IMR-90 (cell line): ENCODE results near the gene SAA1. TPM values are rescaled to one million over a fixed set of nuclear protein-coding genes. Genes with fewer than 3 reads are reported as not detected.

ENCODE experiments used
- ATAC-seq: fragments of 200-7000 bp; cut with Tn5 transposase; 2 replicates; pipeline ENCODE4 v1.9.1; 2020; ENCODE audit warnings: low read depth, mild to moderate bottlenecking, moderate library complexity
- BruUV-seq: library from RNA; stranded (reverse); fragments of 400-500 nt; replicated peaks from 2 replicates; lab custom pipeline; 2021; lab: Mats Ljungman, UMichigan
- CTCF ChIA-PET: fragments of 300-600 bp; formaldehyde crosslinking; extraction: SDS; loops from one replicate; lab custom pipeline; 2021; ENCODE audit warnings: antibody characterized with exemption; lab: Yijun Ruan, JAX
- POLR2A ChIA-PET: fragments of 300-600 bp; sonication (Branson Sonifier 250); formaldehyde crosslinking; loops from one replicate; lab custom pipeline; 2022; ENCODE audit warnings: antibody characterized with exemption; ENCODE audit not compliant: unreplicated experiment; lab: Charles Lee
- DNase-seq: peaks from one replicate; pipeline ENCODE4 v3.0.0; 2013
- H2AFZ ChIP-seq: replicated peaks from 2 replicates; pipeline ENCODE3; 2013; ENCODE audit warnings: low read length, mild to moderate bottlenecking; ENCODE audit not compliant: poor library complexity
- H2AK5ac ChIP-seq: 2 replicates; pipeline ENCODE4 v1.6.1; 2013; ENCODE audit warnings: low read depth, low read length, inconsistent platforms
- H2AK9ac ChIP-seq: replicated peaks from 2 replicates; pipeline ENCODE3; 2013; ENCODE audit warnings: mild to moderate bottlenecking, low read depth, low read length, moderate library complexity; ENCODE audit not compliant: poor library complexity
- H2BK120ac ChIP-seq: 2 replicates; pipeline ENCODE4 v1.6.1; 2013; ENCODE audit warnings: low read depth, low read length, inconsistent platforms
- H2BK15ac ChIP-seq: 3 replicates; pipeline ENCODE4 v1.6.1; 2013; ENCODE audit warnings: low read depth, low read length, inconsistent platforms
- H2BK20ac ChIP-seq: 2 replicates; pipeline ENCODE4 v1.6.1; 2013; ENCODE audit warnings: low read depth, mild to moderate bottlenecking, inconsistent platforms, low read length, moderate library complexity
- H2BK5ac ChIP-seq: 2 replicates; pipeline ENCODE4 v1.6.1; 2013; ENCODE audit warnings: mild to moderate bottlenecking, low read depth, low read length, inconsistent platforms; ENCODE audit not compliant: poor library complexity, severe bottlenecking
- H3K14ac ChIP-seq: replicated peaks from 2 replicates; pipeline ENCODE4 v1.6.1; 2013; ENCODE audit warnings: low read depth, low read length, inconsistent platforms
- H3K18ac ChIP-seq: 2 replicates; pipeline ENCODE4 v1.6.1; 2013; ENCODE audit warnings: low read depth, low read length, control low read depth
- H3K23ac ChIP-seq: 2 replicates; pipeline ENCODE4 v1.6.1; 2013; ENCODE audit warnings: low read depth, low read length, inconsistent platforms
- H3K27ac ChIP-seq: 2 replicates; pipeline ENCODE4 v1.5.1; 2013; ENCODE audit warnings: mild to moderate bottlenecking, control low read depth, low read length; ENCODE audit not compliant: insufficient read depth
- H3K27me3 ChIP-seq: 2 replicates; pipeline ENCODE4 v1.6.1; 2013; ENCODE audit warnings: low read length; ENCODE audit not compliant: control insufficient read depth, insufficient read depth
- H3K36me3 ChIP-seq: 2 replicates; pipeline ENCODE4 v1.6.1; 2013; ENCODE audit warnings: low read length, mixed read lengths; ENCODE audit not compliant: control insufficient read depth, insufficient read depth
- H3K4ac ChIP-seq: 2 replicates; pipeline ENCODE4 v1.6.1; 2013; ENCODE audit warnings: low read depth, low read length, inconsistent platforms
- H3K4me1 ChIP-seq: 2 replicates; pipeline ENCODE4 v1.6.1; 2013; ENCODE audit warnings: low read length, mixed read lengths; ENCODE audit not compliant: control insufficient read depth, insufficient read depth
- H3K4me2 ChIP-seq: 2 replicates; pipeline ENCODE4 v1.6.1; 2013; ENCODE audit warnings: low read depth, mild to moderate bottlenecking, control low read depth, low read length, moderate library complexity
- H3K4me3 ChIP-seq: 2 replicates; pipeline ENCODE4 v1.5.1; 2013; ENCODE audit warnings: low read depth, mild to moderate bottlenecking, control low read depth, low read length, moderate library complexity; ENCODE audit not compliant: insufficient read depth
- H3K56ac ChIP-seq: 2 replicates; pipeline ENCODE4 v1.6.1; 2013; ENCODE audit warnings: low read length, inconsistent platforms; ENCODE audit not compliant: insufficient read depth; ENCODE audit errors: extremely low read depth
- H3K79me1 ChIP-seq, 2 experiments: 2 replicates each; pipeline ENCODE4 v1.6.1; 2013; ENCODE audit warnings: low read length in 2 of 2, inconsistent platforms in 1 of 2, low read depth in 1 of 2
- H3K9ac ChIP-seq: 2 replicates; pipeline ENCODE4 v1.6.1; 2013; ENCODE audit warnings: low read depth, low read length, control low read depth
- H3K9me1 ChIP-seq: 2 replicates; pipeline ENCODE4 v1.6.1; 2013; ENCODE audit warnings: low read length, inconsistent platforms; ENCODE audit not compliant: insufficient read depth
- H3K9me3 ChIP-seq: 2 replicates; pipeline ENCODE4 v1.6.1; 2013; ENCODE audit warnings: low read length; ENCODE audit not compliant: control insufficient read depth, insufficient read depth
- H4K20me1 ChIP-seq: 2 replicates; pipeline ENCODE4 v1.6.1; 2013; ENCODE audit warnings: low read length, inconsistent platforms; ENCODE audit not compliant: insufficient read depth
- H4K5ac ChIP-seq: 2 replicates; pipeline ENCODE4 v1.6.1; 2013; ENCODE audit warnings: mild to moderate bottlenecking, low read depth, low read length, control low read depth
- H4K8ac ChIP-seq, 2 experiments: 2 replicates each; pipeline ENCODE4 v1.6.1; 2013; ENCODE audit warnings: low read depth in 2 of 2, low read length in 2 of 2, control low read depth in 1 of 2, inconsistent platforms in 1 of 2
- H4K91ac ChIP-seq: 2 replicates; pipeline ENCODE4 v1.6.1; 2013; ENCODE audit warnings: low read depth, low read length, inconsistent platforms; ENCODE audit not compliant: insufficient read depth
- CEBPB ChIP-seq: IDR thresholded peaks from 2 replicates; pipeline ENCODE4 v1.6.1; 2012; ENCODE audit warnings: low read depth, low read length, improper control_type of control experiment
- CHD1 ChIP-seq: IDR thresholded peaks from 2 replicates; pipeline ENCODE4 v1.6.1; 2012; ENCODE audit warnings: low read depth, low read length, improper control_type of control experiment
- CTCF ChIP-seq: conservative IDR thresholded peaks from 2 replicates; pipeline ENCODE4 v1.5.1; 2012; ENCODE audit warnings: mild to moderate bottlenecking, low read depth, low read length, improper control_type of control experiment
- ELK1 ChIP-seq: fragments of 150-350 bp; IDR thresholded peaks from 2 replicates; pipeline ENCODE4 v1.6.1; 2016; ENCODE audit warnings: low read depth, mild to moderate bottlenecking, low read length, moderate library complexity, borderline replicate concordance
- FOS ChIP-seq: fragments of 150-350 bp; IDR thresholded peaks from 2 replicates; pipeline ENCODE4 v1.6.1; 2016; ENCODE audit warnings: low read depth, low read length
- MAFK ChIP-seq: IDR thresholded peaks from 2 replicates; pipeline ENCODE4 v1.6.1; 2012; ENCODE audit warnings: low read depth, low read length, improper control_type of control experiment
- RCOR1 ChIP-seq: IDR thresholded peaks from 2 replicates; pipeline ENCODE4 v1.6.1; 2012; ENCODE audit warnings: mild to moderate bottlenecking, low read length, improper control_type of control experiment; ENCODE audit not compliant: insufficient replicate concordance
- SMC3 ChIP-seq: fragments of 150-350 bp; IDR thresholded peaks from 2 replicates; pipeline ENCODE4 v1.6.1; 2016; ENCODE audit warnings: low read depth, mild to moderate bottlenecking, antibody characterized with exemption, low read length, moderate library complexity
- USF2 ChIP-seq: fragments of 150-350 bp; IDR thresholded peaks from 2 replicates; pipeline ENCODE4 v1.6.1; 2017; ENCODE audit warnings: mild to moderate bottlenecking, antibody characterized with exemption, low read length, low read depth
- WGBS, 2 experiments: methylation state at CpG; one replicate each; pipeline versions ENCODE4 v1.1.5 to v1.1.7; 2013; ENCODE audit warnings: missing lambda C conversion rate in 2 of 2; ENCODE audit not compliant: insufficient read length in 1 of 2; ENCODE audit errors: extremely low coverage in 2 of 2; 5-methylcytosine and 5-hydroxymethylcytosine counted together
- dilution Hi-C: fragments of 300-500 bp; cut with HindIII; formaldehyde crosslinking; loops from one replicate; pipeline ENCODE4 v1.14.3; 2018; ENCODE audit warnings: low sequenced_read_pairs; ENCODE audit not compliant: unreplicated experiment
- in situ Hi-C: fragments of 300-500 bp; cut with MboI; formaldehyde crosslinking; loops from 3 replicates; pipeline ENCODE4 v1.14.3; 2019; ENCODE audit warnings: low sequenced_read_pairs, inconsistent platforms, mixed read lengths
- intact Hi-C: fragments of 100-400 bp; cut with micrococcal nuclease; formaldehyde crosslinking; loops from 2 replicates; pipeline ENCODE4 v1.10.0; 2022
- polyA plus RNA-seq, 3 experiments: library from polyadenylated mRNA; depleted of rRNA; stranded (reverse); fragments of >200 nt; gene quantifications; 2 replicates each; pipeline ENCODE4 v1.2.3, GENCODE V29; 2012; ENCODE audit warnings: low replicate concordance in 1 of 3
- total RNA-seq: library from RNA; depleted of rRNA; stranded (reverse); fragments of >200 nt; gene quantifications from 2 replicates; pipeline ENCODE4 v1.2.3, GENCODE V29; 2012

SAA1 gene
- total and polyA plus RNA-seq, 2 of the 4 experiments (the other 2 are of a cell fraction), result not detected

GRCh38 chr11:18315893-18316292 lies 49.8 kb downstream of the SAA1 start:
- ChIA-PET POLR2A (no interaction called here), CTCF (interaction anchor here (0.6 to 1.1 kb wide), 4 partner anchors 72 to 491 kb away, joined by 3 to 5 read pairs (median 4); no protein-coding TSS in a partner anchor)
- DNase-seq (no peak), ATAC-seq (no peak)
- no peak overlapping the region for H3K56ac ChIP-seq
- no peak overlapping the region for H2BK20ac ChIP-seq
- H3K79me1 ChIP-seq, result peaks cover 27 to 45% of the 10 kb centered on the region in 2 experiments
- no peak overlapping the region for H3K27ac ChIP-seq
- no peaks in the 10 kb centered on the region for H3K27me3 ChIP-seq
- H3K4ac ChIP-seq, result no peak overlapping the region
- no peak overlapping the region for H3K4me3 ChIP-seq
- peaks cover 9% of the 10 kb centered on the region for H3K4me1 ChIP-seq
- no peak overlapping the region for H2AFZ ChIP-seq
- no peak overlapping the region for H2AK9ac ChIP-seq
- dilution Hi-C loops, result no loop called here
- no peak for TF ChIP-seq CEBPB
- no peak for TF ChIP-seq FOS
- TF ChIP-seq MAFK, result no peak
- TF ChIP-seq ELK1, result no peak
- no peak for TF ChIP-seq SMC3
- TF ChIP-seq RCOR1, result no peak
- TF ChIP-seq CTCF, result no peak
- no peak for TF ChIP-seq USF2
- no peak for TF ChIP-seq CHD1
- no peak overlapping the region for H4K8ac ChIP-seq
- in situ Hi-C loops, result no loop called here
- H2BK15ac ChIP-seq, result no peak overlapping the region
- no peak overlapping the region for H3K18ac ChIP-seq
- no TSS peak for BruUV-seq
- H4K5ac ChIP-seq, result no peak overlapping the region
- H3K9me1 ChIP-seq, result 0 out of 2 replicates have a peak, but pooled peaks cover 2% of the 10 kb centered on the region
- H2BK120ac ChIP-seq, result no peak overlapping the region
- H3K4me2 ChIP-seq, result no peak overlapping the region
- intact Hi-C loops, result no loop called here
- H4K91ac ChIP-seq, result no peak overlapping the region
- no peak overlapping the region for H2AK5ac ChIP-seq
- H3K9ac ChIP-seq, result no peak overlapping the region
- no peak overlapping the region for H3K14ac ChIP-seq
- H3K36me3 ChIP-seq, result 0 out of 2 replicates have a peak, but pooled peaks cover 3% of the 10 kb centered on the region
- no peaks in the 10 kb centered on the region for H3K9me3 ChIP-seq
- WGBS, 2 experiments, result no CpG with 5 or more reads among the region's 2 CpGs
- no peaks in the 10 kb centered on the region for H4K20me1 ChIP-seq
- H2BK5ac ChIP-seq, result no peak overlapping the region
- H3K23ac ChIP-seq, result no peak overlapping the region
